IPS-11a (cell line): ENCODE data around the gene ASIC2.

Source experiments
- H3K4me3 ChIP-seq: one replicate; pipeline ENCODE4 v1.5.1; 2013; ENCODE audit warnings: low read depth, low read length, control low read depth

The ASIC2 gene

DNA sequence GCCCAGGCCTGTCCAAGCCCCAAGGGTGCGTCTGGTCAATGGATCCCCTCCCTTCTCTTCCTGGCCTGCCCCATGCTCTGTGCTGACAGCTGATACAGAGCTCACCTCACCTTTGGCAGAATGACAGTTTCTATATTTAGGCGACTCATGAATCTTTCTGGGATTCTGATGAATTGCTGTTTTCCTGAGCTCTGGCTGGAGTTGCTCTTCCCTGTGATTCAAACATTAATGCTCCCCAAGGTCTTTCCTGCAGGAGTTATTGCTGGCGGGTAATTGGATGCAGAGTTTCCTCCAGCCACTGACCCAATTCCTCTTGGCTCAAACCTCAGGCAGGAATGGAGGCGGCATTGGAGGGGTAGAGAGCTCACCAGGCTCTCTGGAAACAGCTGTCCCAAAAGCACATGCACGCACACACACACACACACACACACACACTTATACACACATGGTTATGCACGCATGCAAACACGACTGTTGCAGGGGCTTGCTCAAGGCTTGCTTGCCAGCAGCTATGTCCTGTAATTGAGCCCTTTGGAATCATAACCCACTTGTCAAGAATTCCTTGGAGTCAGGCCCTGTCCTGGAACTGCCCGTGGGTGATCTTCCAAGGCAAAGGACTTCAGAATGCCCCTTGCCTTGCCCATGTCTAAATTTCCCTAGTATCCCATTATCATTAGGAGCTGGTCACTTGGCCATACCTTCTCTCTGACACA lies 128.8 kb downstream of the ASIC2 start:
- H3K4me3 ChIP-seq = no peak overlapping the region

DNA sequence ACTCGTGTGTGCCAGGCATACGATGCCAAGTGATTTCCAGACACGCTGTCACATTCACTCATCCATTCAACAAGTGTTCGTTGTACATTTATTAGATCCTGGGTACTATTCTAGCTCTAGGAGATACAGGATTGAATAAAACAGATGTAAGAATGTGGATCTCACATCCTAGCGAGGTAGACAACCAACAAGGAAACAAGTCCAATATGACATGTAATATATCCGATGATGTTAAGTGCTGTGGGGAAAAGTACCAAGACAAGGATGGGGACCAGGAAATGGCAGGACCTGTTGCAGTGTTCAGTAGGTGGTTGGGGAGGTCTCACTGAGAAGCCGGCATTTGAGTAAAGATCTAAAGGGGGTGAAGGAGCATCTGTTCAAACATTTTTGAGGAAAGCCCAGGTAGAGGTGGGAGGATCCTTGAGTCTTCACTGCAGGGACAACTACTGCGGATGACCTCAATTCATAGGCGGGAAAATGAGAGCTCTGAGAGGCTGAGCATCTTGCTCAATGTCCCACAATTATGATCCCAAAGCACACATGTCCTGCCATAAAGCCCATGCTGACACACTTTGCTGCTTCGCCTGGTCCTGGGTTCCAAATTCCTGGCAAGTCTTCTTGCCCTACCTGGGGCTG lies 129.4 kb downstream of the ASIC2 start:
- no peak overlapping the region for H3K4me3 ChIP-seq

DNA sequence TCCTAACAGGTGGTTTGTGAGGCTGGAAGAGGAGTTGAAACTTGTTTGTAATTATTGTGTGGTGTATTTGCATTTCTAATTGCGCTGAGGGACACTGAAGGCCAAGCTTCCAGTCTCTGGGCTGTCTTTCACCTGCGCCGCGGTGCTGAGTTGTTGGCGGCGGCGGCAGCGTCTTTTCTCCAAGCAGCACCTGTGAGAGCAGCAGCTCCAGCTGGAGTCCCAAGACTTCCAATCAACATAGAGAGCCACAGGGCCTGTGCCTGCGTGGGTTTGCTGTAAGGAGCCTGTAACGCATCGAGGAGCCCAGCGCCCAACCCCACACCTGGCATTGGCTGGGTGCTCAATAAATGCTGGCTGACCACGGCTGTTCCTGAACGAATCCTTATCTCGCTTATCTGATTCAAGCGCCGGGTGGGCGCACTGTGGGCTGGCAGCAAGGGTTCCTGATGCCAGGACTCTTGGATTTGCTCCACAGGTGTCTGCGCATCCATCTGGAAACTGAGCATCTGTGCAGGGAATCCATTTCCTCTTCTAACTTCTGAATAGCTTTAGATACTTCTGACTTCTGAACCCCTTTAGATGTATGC lies 138.1 kb downstream of the ASIC2 start:
- H3K4me3 ChIP-seq = no peak overlapping the region

DNA sequence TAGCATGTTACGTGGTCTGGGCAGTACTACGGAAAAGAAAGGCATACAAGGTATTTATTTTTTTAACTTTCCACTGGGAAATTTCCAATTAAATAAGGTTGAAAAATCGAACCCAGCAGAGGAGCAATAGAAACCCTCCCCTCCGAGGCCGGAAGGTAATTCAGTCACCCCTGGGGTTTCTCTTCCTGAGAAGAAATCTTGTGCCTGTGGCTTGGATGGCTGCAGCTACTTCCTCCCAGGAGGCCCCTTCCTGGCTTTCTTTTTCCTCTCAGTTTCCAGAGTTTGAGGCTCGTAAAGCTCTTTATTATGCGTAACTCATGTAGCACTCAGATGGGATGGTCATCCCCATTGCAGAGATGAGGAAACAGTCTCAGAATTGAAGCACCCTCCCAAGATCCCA lies 140.3 kb downstream of the ASIC2 start:
- H3K4me3 ChIP-seq = no peak overlapping the region

DNA sequence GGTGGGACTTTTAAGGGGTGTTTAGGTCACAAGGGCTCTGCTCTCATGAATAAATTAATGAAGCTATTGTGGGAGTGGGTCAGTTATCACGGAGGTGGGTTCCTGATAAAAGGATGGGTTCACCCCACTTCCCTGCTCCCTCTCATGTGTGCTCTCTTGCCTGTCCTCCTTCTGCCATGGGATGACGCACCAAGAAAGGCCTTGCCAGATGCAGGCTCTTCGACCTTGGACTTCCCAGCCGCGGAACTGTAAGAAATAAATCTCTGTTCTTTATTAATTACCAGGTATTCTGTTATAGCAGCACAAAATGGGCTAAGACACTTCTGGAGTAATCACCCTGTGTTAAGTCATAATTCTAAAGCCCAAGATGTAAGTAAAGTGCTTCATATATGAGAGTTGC lies 141.5 kb downstream of the ASIC2 start:
- no peak overlapping the region for H3K4me3 ChIP-seq

DNA sequence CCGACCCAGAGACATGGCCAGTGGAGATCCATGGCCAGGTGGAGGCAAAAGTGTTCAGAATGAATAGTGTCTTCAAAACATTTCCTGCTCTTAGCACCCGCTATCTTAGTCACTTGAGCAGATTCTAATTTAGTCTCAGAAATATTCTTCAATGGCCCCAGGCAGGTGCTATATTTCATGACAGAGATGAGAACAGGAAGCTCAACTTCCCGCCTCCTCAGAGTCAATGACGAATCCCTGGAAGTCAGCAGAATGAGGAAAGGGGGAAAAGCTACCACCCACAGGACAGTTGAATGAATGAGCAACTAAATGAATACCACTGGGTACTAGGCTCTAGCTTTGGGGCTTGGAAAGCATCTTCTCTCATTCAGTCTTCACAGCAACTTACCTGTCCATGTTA lies 147.2 kb downstream of the ASIC2 start:
- H3K4me3 ChIP-seq = no peak overlapping the region

DNA sequence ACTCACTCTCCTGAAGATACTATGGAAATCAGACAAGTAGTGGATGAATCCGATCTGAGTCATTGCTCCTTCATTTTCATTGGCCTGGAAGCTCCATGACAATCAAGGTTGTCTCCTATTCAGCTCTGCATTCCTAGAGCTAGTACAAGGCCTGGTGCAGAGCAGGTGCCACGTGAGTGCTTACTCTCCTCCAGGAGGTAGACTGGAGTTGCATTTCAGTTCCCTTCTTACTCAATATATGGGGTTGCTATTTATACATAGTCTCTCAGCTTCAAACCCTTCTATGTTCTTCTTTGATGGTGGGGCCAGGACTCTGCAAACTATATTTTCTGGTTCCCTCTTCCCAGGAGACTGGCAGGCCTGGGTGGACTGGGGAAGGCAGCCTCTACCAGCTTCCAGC lies 148.3 kb downstream of the ASIC2 start:
- no peak overlapping the region for H3K4me3 ChIP-seq

DNA sequence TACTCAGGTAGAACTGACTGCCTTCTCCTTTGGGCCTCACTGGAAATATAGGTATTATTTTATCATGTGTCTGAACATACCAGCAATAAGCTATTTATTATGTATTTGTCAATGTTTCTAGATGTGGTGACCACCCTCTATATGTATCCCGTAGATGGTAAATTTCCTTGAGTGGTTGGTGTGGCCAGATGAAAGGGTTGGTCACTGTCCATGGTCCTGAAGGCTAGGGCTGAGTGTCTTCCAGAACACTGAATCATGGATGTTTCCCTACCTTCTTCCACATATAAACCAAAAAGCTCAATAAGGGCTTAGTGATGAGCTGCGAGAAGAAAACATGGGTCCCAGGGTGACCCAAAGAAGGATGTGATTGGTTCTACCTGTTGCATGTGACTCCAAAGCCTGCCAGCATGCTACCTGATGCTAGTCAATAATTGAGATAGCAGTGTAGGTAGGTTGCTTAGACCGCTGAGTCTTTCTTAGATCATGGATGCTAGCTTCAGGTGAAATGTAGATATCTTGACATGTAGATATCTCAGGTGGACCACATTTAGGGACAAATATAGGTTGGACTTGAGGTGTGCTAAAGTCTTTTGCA lies 150.3 kb downstream of the ASIC2 start:
- no peak overlapping the region for H3K4me3 ChIP-seq

DNA sequence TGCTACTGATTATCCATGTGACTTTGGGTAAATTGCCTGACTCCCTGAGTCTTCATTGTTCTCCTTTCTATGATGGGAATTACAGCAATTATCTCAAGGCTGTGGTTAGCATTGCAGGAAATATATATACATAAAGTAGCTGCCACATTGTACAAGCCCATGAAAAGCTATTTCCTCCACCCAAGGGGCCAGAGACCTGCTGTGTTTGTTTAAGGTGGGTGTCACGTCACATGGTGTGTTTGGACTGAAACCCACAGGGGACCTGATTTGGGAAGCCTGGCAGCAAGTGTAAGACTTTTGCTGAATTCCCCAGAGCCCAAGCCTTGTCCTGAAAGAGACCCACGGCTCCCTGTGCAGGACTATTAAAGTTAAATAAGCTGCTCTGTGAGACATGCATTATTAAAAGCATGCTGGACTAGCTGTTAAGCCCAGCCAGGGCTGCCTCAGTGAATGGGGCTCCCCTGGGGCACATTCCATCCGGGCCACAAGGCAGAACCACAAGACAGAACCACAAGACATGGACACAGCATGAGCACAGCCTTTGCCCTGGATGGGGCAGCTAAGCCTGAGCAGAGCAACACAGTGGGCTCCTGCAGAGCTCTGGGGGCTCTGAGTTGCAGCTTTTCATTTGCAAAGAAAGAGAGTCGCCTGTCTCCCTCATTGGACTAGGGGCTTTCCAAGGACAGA lies 152.5 kb downstream of the ASIC2 start:
- no peak overlapping the region for H3K4me3 ChIP-seq

DNA sequence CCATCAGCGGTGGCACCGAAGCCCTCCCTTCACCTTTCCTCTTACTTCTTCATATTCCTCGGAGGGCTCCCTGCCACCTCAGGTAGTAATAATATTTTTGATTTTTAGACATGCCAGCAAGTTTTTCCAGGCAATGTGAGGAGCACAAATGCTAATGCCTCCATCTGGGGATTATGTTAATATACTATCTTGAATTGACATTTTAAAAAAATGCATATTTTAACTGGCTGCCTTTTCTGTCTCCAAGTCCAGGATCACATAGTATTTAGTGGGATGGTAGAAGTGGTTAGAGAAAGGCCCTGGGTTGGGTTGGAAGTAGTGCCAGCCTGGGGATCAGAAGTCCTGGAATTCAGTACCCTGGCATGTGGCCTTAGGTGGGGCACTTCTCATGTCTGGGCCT lies 154.5 kb downstream of the ASIC2 start:
- no peak overlapping the region for H3K4me3 ChIP-seq

DNA sequence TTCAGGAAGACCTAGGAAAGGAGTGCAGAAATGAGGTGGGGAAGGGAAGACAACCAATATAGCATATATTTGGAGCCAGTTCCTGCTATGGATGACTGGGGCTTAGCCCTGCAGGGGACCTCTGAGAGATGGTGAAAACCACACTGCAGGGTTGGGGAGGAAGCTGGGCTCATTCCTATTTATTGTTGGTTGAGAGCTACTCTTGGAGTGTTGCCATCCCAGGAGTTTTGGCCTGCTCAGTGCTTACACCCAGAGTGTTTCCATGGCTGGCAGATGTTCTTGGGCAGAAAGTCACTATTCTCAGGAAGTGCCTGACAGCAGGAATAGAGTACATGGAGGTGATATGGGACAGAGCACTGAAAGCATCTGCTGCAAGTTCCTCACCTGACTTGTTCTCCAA lies 155.7 kb downstream of the ASIC2 start:
- no peak overlapping the region for H3K4me3 ChIP-seq

DNA sequence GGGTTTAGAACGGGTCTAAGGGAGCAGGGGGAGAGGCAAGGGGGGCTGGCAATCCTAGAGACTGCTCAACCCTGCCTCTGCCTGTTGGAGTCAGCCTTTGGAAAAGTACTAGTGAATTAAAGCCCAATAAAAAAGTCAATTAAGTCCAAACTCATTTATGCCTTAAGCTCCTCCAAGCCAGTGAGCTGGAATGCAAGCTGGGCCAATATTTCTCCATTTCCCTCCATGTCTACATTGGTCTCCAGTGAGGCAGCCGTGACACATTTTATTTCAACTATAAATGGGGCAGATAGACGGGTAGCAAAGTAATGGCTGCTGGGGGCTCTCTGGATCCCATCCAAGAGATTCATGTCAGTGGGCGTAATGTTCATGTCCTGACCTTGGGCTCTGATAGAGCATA lies 157.4 kb downstream of the ASIC2 start:
- no peak overlapping the region for H3K4me3 ChIP-seq

DNA sequence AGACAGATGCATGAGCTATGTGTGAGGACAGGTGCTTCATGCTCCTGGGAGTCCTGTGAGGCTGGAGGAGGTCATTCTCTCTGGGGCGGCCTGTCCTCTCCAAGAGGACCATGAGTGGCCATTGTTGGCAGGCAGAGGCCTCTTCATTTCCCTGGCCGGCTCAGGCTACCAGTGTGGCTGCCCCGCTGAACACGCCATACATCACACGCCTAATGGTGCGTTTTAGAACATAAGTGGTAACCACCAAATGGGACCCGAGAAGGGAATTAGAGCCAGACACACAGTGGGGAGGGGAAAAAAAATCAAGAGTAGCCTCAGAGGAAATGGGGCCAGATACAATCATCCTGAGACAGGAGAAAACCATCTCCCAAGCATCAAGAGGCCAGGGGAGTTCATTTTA lies 161.5 kb downstream of the ASIC2 start:
- H3K4me3 ChIP-seq = no peak overlapping the region

DNA sequence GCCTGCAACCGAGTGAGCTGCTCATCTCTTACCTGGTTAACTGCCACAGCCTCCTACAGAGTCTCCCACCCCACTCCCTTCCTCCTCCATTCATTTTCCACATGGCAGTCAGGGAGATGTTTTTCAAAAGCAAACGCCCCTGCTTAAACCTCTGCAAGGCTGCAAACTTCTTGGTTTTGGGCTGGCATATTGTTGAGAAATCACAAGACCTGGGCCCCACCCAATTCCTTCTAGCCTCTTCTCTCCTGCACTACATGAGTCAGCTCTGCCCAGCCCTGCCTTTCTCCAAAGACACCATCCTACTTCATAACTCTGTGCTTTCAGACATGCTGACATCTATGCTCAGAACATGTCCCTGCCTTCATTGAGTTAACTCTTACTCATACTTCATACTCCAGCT lies 165.4 kb downstream of the ASIC2 start:
- no peak overlapping the region for H3K4me3 ChIP-seq

DNA sequence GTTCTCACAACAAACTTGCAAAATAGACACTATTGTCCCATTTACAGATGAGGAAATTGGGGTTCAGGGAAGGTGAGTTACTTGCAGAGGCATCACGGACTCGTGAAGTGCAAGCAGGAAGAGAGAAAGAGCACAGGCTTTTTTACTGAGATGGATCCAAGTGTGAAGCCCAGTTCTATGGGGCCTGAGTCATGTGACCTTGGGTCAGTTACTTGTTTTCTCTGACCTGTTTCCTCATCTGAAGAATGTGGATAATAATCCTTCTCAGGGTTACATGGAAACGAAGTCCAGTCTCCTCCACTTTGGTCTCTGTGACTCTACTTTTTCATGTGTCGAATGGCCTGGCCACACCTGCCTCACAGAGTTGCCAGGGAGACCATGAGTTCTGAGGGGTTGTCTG lies 167.0 kb downstream of the ASIC2 start:
- H3K4me3 ChIP-seq = no peak overlapping the region

DNA sequence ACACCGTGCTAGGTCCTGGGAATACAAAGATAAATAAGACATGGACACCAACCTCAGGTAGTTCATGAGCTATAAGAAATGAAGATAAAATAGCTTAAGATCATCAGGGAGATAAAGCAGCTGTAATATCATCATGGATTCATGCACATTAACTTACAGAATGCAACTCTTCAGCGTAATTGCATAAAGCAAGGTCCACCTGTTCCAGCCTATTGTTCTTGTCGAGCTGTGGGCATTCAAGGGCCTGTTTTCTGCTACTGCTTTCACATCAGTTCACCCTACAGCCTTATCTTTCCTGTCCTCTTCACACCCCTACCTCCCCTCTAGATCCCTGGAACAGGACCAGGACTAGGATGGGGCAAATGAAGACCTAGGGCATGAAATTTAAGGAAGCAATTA lies 167.5 kb downstream of the ASIC2 start:
- no peak overlapping the region for H3K4me3 ChIP-seq

DNA sequence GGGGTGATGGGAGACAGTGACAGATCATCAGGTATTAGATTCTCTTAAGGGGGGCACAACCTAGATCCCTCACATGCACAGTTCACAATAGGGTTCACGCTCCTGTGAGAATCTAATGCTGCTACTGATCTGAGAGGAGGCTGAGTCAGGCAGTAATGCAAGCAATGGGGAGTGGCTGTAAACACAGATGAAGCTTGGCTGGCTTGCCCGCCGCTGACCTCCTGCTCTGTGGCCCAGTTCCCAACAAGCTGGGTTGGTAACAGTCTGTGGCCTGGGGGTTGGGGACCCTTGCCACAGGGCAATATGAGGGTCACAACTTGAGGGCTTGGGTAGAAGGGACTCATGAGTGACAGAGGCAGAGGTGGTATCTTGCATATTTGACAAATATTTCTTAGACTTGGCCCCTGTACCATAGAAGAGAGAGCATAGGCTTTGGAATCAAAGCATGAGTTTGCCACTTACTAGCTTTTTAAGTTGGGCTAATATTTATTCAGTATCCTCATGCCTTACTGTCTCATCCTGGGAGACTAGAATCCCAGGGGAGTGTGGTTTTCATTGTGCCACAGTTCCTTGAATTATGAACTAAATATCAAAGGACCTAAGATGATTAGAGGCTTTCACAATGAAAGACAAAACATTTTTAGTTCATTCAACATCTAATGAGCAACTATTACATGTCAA lies 168.1 kb downstream of the ASIC2 start:
- no peak overlapping the region for H3K4me3 ChIP-seq

DNA sequence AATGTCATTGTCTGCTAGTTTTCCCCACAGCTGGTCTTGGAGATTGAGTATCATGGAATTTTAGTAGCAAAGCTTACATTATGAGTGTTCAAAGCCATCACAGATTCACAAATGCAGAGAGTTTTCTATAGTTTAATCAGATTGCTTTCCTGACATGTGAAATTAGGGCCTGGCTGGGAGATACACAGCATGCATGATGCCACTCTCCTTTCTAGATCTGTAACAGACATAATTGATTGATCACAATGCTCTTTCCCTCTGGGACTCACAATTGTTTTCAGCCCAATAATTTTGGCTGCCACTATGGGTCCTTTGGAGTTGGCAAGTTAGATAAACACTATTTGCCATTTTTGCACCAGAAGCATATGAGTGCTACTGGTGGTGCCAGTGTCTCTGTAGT lies 168.9 kb downstream of the ASIC2 start:
- no peak overlapping the region for H3K4me3 ChIP-seq

DNA sequence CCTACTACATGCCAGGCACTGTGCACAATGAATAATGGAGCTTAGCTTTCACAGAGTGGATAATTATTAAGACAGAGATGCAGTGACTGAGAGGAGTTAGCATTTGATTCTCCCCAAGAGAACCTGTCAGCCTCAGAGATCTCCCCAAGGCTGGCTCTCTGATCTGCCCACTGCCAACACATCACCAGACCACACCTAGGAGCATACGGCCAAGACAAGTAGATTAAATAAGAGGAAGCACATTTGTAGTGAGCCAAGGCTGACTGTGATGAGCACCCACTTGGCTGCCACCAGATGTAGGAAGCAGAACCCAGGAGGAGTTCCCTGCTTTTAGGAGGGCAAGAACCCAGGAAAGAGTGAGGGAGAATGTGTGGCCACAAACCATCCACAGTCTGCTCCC lies 171.3 kb downstream of the ASIC2 start:
- H3K4me3 ChIP-seq = no peak overlapping the region

DNA sequence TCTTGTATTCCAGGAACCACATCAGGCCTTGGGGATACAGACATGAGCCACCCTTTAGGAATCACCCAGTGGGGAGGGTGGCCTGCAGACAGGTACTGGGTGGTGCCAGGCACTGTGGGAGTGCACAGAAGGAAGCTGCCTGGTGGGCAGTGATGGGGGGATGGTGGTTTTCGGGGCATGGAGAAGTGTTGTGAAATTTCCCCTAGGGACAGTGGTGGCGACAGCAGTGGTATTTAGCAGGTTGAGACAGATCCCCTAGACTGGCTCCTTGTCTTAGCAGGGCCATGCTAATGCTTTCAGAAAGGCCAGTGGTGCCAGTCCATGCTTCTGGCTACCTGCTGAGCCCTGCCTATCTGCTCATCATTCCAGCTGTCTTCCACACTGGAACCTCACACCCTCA lies 171.8 kb downstream of the ASIC2 start:
- H3K4me3 ChIP-seq = no peak overlapping the region

DNA sequence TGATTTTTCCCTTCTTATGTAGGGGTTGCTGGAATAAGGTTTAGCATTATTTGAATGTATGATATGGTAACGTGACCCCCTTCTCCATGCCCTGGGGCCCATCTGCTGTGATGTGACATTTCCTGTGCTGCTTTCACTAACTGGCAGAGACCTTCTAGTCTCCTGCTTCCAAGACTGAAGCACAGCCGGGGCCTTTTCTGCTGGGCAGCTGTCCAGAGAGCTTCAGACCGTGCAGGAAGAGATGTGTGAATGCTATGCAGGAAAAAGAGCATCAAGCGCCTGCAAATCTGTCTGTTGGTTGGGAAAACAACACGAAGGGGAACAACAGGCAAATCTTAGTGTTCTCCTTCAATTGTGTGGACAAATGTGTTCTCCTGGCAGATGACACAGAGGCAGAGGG lies 173.0 kb downstream of the ASIC2 start:
- H3K4me3 ChIP-seq = no peak overlapping the region
